ENCODE data around the gene CRCP.
"Not testable (repeated sequence)": the region's sequence is repeated elsewhere in the genome, so short reads cannot be mapped to it uniquely, and the experiment has no call there.

CRCP gene

DNA sequence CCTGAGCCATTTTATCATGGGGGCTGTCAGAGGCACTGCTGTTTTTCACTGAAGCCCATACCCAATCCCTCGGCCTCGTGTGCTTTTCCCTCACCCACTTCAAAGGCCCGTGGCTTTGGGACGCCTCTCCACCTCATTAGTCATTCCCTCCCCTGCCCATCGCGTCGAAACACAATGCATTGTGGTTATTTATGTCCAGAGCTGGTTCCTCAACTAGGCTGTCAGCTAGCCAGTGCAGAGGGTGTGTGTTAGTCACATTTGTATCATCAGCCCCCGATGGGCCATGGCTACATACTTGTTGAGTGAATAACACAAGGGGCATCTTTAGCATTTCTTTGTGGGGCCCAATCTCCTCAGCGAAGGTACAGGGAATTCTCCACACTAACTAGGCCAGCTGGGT lies 3.8 kb upstream of the CRCP start:
- H3K27ac ChIP-seq (ENCODE audit: low read depth, low read length) = no peak overlapping the region
- H3K36me3 ChIP-seq (ENCODE audit: control insufficient read depth, insufficient read depth, low read length) = no peaks in the 10 kb centered on the region
- no peaks in the 10 kb centered on the region for H3K4me1 ChIP-seq (ENCODE audit: control insufficient read depth, insufficient read depth, low read length)
- H3K9ac ChIP-seq (ENCODE audit: low read depth, low read length) = no peak overlapping the region
- no peak overlapping the region for H3K4me3 ChIP-seq (ENCODE audit: low read depth, low read length)
- no peaks in the 10 kb centered on the region for H3K9me3 ChIP-seq (ENCODE audit: control insufficient read depth, insufficient read depth, low read length)
- no peaks in the 10 kb centered on the region for H3K27me3 ChIP-seq (ENCODE audit: control insufficient read depth, insufficient read depth, low read length)

DNA sequence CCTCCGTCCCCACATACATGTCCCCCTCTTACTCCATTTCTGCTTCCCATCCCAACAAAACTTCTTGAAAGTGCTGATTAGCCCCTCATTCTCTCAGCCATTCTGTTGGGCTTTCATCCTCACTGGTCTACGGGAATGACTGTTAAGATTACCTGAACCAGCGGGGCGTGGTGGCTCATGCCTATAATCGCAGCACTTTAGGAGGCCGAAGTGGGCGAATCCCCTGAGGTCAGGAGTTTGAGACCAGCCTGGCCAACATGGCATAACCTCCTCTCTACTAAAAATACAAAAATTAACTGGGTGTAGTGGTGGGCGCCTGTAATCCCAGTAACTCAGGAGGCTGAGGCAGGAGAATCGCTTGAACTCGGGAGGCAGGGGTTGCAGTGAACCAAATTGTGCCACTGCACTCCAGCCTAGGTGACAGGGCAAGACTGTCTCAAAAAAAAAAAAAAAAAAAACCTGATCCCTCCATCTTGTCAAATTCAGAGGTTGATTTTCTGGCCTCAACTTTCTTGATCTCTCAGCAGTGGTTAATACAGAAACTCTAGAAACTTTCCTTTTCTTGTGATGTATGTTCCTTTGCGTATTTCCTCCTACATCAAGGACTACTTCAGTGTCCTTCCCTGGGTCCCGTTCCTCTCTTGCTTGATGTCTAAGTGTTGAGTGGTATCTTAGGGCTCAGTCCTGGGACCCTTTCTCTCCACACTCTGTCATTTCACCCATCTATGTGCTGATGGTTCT lies 2.2 kb downstream of the CRCP start:
- not testable (repeated sequence) for H3K4me3 ChIP-seq (ENCODE audit: low read depth, low read length); H3K27ac ChIP-seq (ENCODE audit: low read depth, low read length); H3K36me3 ChIP-seq (ENCODE audit: control insufficient read depth, insufficient read depth, low read length); H3K9ac ChIP-seq (ENCODE audit: low read depth, low read length); H3K4me1 ChIP-seq (ENCODE audit: control insufficient read depth, insufficient read depth, low read length); H3K27me3 ChIP-seq (ENCODE audit: control insufficient read depth, insufficient read depth, low read length); H3K9me3 ChIP-seq (ENCODE audit: control insufficient read depth, insufficient read depth, low read length)

DNA sequence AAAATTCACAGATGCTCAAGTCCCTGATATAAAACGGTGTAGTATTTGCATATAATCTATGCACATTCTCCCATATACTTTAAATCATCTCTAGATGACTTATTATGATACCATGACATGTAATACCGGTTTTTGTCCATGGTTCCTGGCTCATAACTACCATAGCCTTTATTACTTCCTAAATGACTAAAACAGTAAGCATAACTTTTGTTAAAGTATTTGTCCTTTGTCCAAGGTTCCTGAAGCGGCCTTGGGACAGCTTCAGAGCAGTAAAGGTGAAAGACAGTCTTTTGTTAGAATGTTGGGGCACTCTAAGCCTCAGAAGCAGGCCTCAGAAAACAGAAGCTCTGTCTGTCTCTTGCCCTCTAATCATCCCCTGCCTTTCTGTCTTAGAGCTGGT lies 4.0 kb downstream of the CRCP start:
- Histone ChIP-seq H3K9ac (ENCODE audit: low read depth, low read length) (no peak overlapping the region), H3K27ac (ENCODE audit: low read depth, low read length) (no peak overlapping the region), H3K4me1 (ENCODE audit: control insufficient read depth, insufficient read depth, low read length) (no peaks in the 10 kb centered on the region; the same call in 1 of the 2 replicates), H3K27me3 (ENCODE audit: control insufficient read depth, insufficient read depth, low read length) (no peaks in the 10 kb centered on the region), H3K36me3 (ENCODE audit: control insufficient read depth, insufficient read depth, low read length) (no peaks in the 10 kb centered on the region), H3K9me3 (ENCODE audit: control insufficient read depth, insufficient read depth, low read length) (no peaks in the 10 kb centered on the region), H3K4me3 (ENCODE audit: low read depth, low read length) (no peak overlapping the region)

DNA sequence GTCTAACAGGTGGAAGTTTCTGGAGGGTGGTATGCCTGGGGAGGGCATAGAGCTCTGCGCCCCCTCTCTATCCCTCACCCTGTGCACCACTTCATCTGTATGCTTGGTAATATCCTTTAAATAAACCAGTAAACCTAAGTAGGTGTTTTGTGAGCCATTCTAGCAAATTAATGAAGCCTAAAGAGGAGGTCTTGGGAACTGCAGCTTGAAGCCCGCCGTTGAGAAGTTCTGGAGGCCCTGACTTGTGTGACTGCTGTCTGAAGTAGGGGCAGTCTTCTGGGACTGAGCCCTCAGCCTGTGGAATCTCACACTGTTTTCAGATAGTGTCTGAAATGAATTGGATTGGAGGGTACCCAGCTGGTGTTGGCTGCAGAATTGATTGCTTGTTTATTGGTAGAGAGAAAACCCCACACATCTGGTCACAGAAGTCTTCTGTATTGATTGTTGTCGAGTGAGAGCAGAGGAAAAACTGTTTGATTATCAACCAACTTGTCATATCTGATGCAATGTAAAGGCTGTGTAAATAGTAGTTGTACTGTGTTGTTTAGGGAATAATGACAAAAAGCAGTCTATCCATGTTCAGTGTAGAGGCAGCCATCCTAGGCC lies 4.7 kb downstream of the CRCP start:
- Histone ChIP-seq H3K4me3 (ENCODE audit: low read depth, low read length) (no peak overlapping the region), H3K27me3 (ENCODE audit: control insufficient read depth, insufficient read depth, low read length) (no peaks in the 10 kb centered on the region), H3K36me3 (ENCODE audit: control insufficient read depth, insufficient read depth, low read length) (no peaks in the 10 kb centered on the region), H3K27ac (ENCODE audit: low read depth, low read length) (no peak overlapping the region), H3K4me1 (ENCODE audit: control insufficient read depth, insufficient read depth, low read length) (no peaks in the 10 kb centered on the region; the same call in 1 of the 2 replicates), H3K9me3 (ENCODE audit: control insufficient read depth, insufficient read depth, low read length) (no peaks in the 10 kb centered on the region), H3K9ac (ENCODE audit: low read depth, low read length) (no peak overlapping the region)

DNA sequence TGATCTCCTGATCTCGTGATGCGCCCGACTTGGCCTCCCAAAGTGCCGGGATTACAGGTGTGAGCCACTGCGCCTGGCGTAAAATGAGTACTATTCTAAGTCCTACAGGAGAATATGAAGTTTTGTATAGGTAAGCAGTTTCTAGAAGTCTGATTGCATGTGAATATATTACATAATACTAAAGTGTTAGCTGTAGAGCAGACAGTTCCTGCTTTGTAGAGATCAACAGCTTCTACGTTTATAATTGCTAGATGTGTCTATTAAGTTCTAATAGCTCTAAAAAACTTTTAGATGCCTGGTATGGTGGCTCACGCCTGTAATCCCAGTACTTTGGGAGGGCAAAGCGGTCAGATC lies 8.5 kb downstream of the CRCP start:
- H3K36me3 ChIP-seq (ENCODE audit: control insufficient read depth, insufficient read depth, low read length) = no peaks in the 10 kb centered on the region
- H3K27ac ChIP-seq (ENCODE audit: low read depth, low read length) = no peak overlapping the region
- no peaks in the 10 kb centered on the region for H3K27me3 ChIP-seq (ENCODE audit: control insufficient read depth, insufficient read depth, low read length)
- H3K4me3 ChIP-seq (ENCODE audit: low read depth, low read length) = no peak overlapping the region
- H3K9me3 ChIP-seq (ENCODE audit: control insufficient read depth, insufficient read depth, low read length) = no peaks in the 10 kb centered on the region
- H3K4me1 ChIP-seq (ENCODE audit: control insufficient read depth, insufficient read depth, low read length) = no peaks in the 10 kb centered on the region; the same call in 1 of the 2 replicates
- no peak overlapping the region for H3K9ac ChIP-seq (ENCODE audit: low read depth, low read length)

DNA sequence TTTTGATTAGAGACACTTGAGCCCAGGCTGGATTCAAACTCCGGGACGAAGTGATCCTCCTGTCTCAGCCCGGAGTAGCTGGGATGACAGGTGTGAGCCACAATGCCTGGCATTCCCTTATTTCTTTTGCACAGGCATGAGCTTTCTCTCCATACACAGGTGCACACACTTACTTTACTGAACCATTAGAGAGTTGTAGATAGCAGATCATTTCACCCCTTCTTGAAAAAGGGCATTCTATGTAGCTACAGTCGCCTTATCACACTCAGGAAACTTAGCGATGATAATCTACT lies 9.9 kb downstream of the CRCP start:
- not testable (repeated sequence) for H3K4me1 ChIP-seq (ENCODE audit: control insufficient read depth, insufficient read depth, low read length); H3K27me3 ChIP-seq (ENCODE audit: control insufficient read depth, insufficient read depth, low read length); H3K4me3 ChIP-seq (ENCODE audit: low read depth, low read length); H3K9ac ChIP-seq (ENCODE audit: low read depth, low read length); H3K27ac ChIP-seq (ENCODE audit: low read depth, low read length); H3K9me3 ChIP-seq (ENCODE audit: control insufficient read depth, insufficient read depth, low read length); H3K36me3 ChIP-seq (ENCODE audit: control insufficient read depth, insufficient read depth, low read length)

DNA sequence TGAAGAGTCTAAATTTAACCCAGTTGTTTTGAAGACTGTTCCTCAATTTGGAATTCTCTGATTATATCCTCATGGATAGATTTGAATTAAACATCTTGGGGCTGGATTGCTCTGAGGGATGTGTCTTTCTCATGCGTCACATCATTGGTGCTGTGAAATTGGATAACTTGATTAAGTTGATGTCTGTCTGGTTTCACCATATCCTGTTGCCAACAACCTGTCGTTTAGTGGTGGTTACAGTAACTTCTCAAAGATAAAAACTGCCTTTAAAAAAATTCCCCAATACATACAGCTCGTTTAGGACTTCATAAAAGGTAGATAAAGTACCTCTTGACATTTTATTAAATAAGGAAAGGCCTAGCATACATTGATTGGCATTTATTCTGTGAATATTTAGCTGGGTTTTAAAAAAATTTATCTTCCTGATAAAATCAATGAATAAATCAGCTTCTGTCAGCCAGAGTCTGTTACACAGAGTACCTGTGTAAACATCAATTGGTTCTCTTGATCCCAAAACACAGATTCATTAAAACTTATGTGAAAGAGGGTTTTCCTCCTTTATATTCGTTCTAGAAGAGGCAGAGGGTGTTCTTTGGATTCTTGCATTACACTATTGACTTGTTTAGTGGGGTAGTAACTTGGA lies 10.5 kb downstream of the CRCP start:
- Histone ChIP-seq H3K9me3 (ENCODE audit: control insufficient read depth, insufficient read depth, low read length) (no peaks in the 10 kb centered on the region), H3K27me3 (ENCODE audit: control insufficient read depth, insufficient read depth, low read length) (no peaks in the 10 kb centered on the region), H3K27ac (ENCODE audit: low read depth, low read length) (no peak overlapping the region), H3K9ac (ENCODE audit: low read depth, low read length) (no peak overlapping the region), H3K4me1 (ENCODE audit: control insufficient read depth, insufficient read depth, low read length) (no peaks in the 10 kb centered on the region; the same call in 1 of the 2 replicates), H3K36me3 (ENCODE audit: control insufficient read depth, insufficient read depth, low read length) (no peaks in the 10 kb centered on the region; the same call in 1 of the 2 replicates), H3K4me3 (ENCODE audit: low read depth, low read length) (no peak overlapping the region)

DNA sequence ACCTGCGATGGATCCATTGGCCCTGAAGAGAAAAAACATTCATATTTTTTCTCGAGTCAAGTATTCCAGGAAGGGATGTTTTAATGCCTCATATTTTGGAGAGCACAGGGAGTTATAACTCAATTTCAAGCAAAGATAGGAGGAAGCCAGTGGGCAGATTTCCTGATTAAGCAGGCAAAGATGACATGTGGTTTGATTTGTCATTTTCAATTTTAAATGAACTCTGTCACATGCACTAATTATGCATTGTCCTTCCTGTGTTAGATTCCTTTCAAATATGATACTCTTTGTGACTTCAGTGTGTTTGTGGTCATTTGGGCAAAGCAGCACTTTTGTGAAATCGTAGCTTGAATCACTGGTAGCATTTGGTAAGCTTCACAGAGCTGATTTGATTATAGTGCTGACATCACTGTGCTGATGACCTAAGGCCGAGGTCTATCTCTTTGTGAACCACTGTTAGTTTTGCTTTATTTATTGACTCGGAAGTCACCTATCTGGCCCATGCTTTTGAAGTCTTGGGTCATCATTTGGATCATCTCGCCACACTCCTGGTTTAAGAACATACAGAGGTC lies 11.2 kb downstream of the CRCP start:
- H3K27me3 ChIP-seq (ENCODE audit: control insufficient read depth, insufficient read depth, low read length); H3K4me1 ChIP-seq (ENCODE audit: control insufficient read depth, insufficient read depth, low read length); H3K9ac ChIP-seq (ENCODE audit: low read depth, low read length); H3K27ac ChIP-seq (ENCODE audit: low read depth, low read length); H3K9me3 ChIP-seq (ENCODE audit: control insufficient read depth, insufficient read depth, low read length); H3K4me3 ChIP-seq (ENCODE audit: low read depth, low read length); H3K36me3 ChIP-seq (ENCODE audit: control insufficient read depth, insufficient read depth, low read length): not testable (repeated sequence)

DNA sequence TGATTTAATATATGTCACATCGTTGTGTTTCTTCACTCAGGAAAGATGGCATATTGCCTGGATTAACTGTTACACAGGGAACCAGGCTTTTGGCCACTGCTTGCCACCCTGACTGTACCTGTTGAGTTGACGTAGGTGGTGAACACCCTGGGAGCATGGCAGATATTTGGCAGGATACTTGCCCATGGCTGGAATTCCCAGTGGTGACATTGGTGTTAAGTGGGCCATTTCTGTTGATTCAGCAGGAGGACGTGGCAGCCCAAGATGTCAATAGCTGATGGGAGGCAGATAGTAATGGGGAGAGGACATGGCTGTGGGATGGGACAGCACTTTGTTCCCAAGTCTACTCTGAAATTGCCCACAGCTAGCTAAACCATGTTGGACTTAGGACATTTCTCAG lies 12.5 kb downstream of the CRCP start:
- not testable (repeated sequence) for H3K9ac ChIP-seq (ENCODE audit: low read depth, low read length); H3K27ac ChIP-seq (ENCODE audit: low read depth, low read length); H3K4me1 ChIP-seq (ENCODE audit: control insufficient read depth, insufficient read depth, low read length); H3K4me3 ChIP-seq (ENCODE audit: low read depth, low read length); H3K27me3 ChIP-seq (ENCODE audit: control insufficient read depth, insufficient read depth, low read length); H3K9me3 ChIP-seq (ENCODE audit: control insufficient read depth, insufficient read depth, low read length)
- H3K36me3 ChIP-seq (ENCODE audit: control insufficient read depth, insufficient read depth, low read length) = peaks cover 18% of the 10 kb centered on the region

DNA sequence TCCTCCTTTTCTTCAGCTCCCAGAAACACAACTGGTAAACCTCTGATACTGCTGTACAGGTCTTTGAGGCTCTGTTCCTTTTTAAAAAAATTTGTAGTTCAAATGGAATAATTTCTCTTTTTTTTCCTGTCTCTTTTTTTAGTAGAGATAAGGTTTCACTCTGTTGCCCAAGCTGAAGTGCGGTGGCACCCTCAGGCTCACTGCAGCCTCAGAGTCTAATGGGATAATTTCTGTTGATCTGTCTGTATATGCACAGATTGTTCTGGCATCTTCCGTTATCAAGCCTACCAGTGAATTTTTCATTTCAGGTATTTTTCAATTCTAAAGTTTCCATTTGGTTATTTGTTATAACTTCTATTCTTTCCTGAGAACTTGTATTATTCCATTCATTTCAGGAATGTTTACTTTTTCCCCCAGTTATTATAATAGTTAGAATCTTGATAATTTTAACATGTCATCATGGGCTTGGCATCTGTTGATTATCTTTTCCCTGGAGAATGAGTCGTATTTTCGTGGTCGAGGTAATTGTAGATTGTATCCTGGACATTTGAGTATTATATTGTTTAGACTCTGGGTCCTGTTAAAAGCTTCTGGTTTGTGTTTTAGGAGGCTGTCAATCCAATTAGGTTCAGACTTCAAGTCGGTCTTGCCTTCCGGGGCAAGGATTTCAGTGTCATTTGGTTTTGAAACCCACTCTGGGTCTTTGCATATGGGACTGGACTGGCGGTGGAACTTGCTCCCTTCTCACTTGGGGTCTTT lies 24.5 kb downstream of the CRCP start:
- Histone ChIP-seq H3K27me3 (ENCODE audit: control insufficient read depth, insufficient read depth, low read length) (no peaks in the 10 kb centered on the region), H3K27ac (ENCODE audit: low read depth, low read length) (no peak overlapping the region), H3K9me3 (ENCODE audit: control insufficient read depth, insufficient read depth, low read length) (no peaks in the 10 kb centered on the region), H3K9ac (ENCODE audit: low read depth, low read length) (no peak overlapping the region), H3K4me3 (ENCODE audit: low read depth, low read length) (no peak overlapping the region), H3K36me3 (ENCODE audit: control insufficient read depth, insufficient read depth, low read length) (peaks cover 56% of the 10 kb centered on the region), H3K4me1 (ENCODE audit: control insufficient read depth, insufficient read depth, low read length) (0 out of 2 replicates have a peak, but pooled peaks cover 2% of the 10 kb centered on the region)

DNA sequence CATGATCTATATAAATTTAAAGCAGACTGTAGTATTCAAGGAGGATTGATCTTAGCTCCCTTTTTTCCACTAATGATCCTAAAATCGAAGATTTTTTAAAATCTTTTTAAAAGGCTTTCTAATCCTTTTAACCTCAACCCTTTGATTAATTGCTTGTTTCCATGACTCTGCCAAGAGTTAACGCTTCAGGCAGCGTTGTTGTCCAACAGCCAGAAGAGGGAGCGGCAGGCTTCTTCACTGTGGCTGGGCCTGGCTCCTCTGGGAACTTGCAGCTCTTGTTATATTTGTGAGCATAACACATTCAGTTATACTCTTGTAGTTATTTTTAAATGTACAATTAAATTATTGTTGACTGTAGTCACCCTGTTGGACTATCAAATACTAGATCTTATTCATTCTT lies 26.3 kb downstream of the CRCP start:
- Histone ChIP-seq H3K4me1 (ENCODE audit: control insufficient read depth, insufficient read depth, low read length) (0 out of 2 replicates have a peak, but pooled peaks cover 2% of the 10 kb centered on the region), H3K4me3 (ENCODE audit: low read depth, low read length) (no peak overlapping the region), H3K9ac (ENCODE audit: low read depth, low read length) (no peak overlapping the region), H3K27ac (ENCODE audit: low read depth, low read length) (no peak overlapping the region), H3K9me3 (ENCODE audit: control insufficient read depth, insufficient read depth, low read length) (no peaks in the 10 kb centered on the region), H3K27me3 (ENCODE audit: control insufficient read depth, insufficient read depth, low read length) (no peaks in the 10 kb centered on the region), H3K36me3 (ENCODE audit: control insufficient read depth, insufficient read depth, low read length) (peaks cover 57% of the 10 kb centered on the region)
